Calu3 (cell line): ENCODE results near the gene SLC3A2. TPM values are rescaled to one million over a fixed set of nuclear protein-coding genes. Genes with fewer than 3 reads are reported as not detected.

Source experiments
- BruUV-seq: library from RNA; stranded (reverse); fragments of 400-500 nt; replicated peaks from 2 replicates; lab custom pipeline; 2021; lab: Mats Ljungman, UMichigan
- CTCF ChIA-PET: fragments of 300-600 bp; sonication (Branson Sonifier 250); formaldehyde crosslinking; loops from one replicate; lab custom pipeline; 2022; ENCODE audit warnings: antibody characterized with exemption; lab: Charles Lee
- DNase-seq: peaks from one replicate; pipeline ENCODE4 v3.0.0; 2022
- H3K27ac Mint-ChIP-seq: one replicate; pipeline ENCODE4 v1.8.0; 2022; ENCODE audit warnings: mixed read lengths; ENCODE audit not compliant: unreplicated experiment
- H3K27me3 Mint-ChIP-seq: one replicate; pipeline ENCODE4 v1.8.0; 2022; ENCODE audit warnings: mixed read lengths; ENCODE audit not compliant: unreplicated experiment
- H3K36me3 Mint-ChIP-seq: one replicate; pipeline ENCODE4 v1.8.0; 2022; ENCODE audit warnings: mild to moderate bottlenecking, moderate library complexity, mixed read lengths; ENCODE audit not compliant: insufficient read depth, unreplicated experiment
- H3K4me1 Mint-ChIP-seq: one replicate; pipeline ENCODE4 v1.8.0; 2022; ENCODE audit warnings: mild to moderate bottlenecking, low read depth, mixed read lengths; ENCODE audit not compliant: unreplicated experiment
- H3K4me3 Mint-ChIP-seq: one replicate; pipeline ENCODE4 v1.8.0; 2022; ENCODE audit warnings: mild to moderate bottlenecking, low read depth, moderate library complexity, mixed read lengths; ENCODE audit not compliant: unreplicated experiment
- H3K9me3 Mint-ChIP-seq: one replicate; pipeline ENCODE4 v1.8.0; 2022; ENCODE audit warnings: low read depth, mixed read lengths; ENCODE audit not compliant: unreplicated experiment
- intact Hi-C: fragments of 100-400 bp; cut with micrococcal nuclease; formaldehyde crosslinking; loops from one replicate; pipeline ENCODE4 v1.10.0; 2022; ENCODE audit not compliant: unreplicated experiment
- total RNA-seq: library from RNA; stranded (reverse); gene quantifications from 2 replicates; pipeline ENCODE4 v1.2.3, GENCODE V29; 2022
- TF ChIP-seq, protein P1 (sequence below): fragments of 200-600 bp; IDR thresholded peaks from one replicate; pipeline ENCODE4 v1.8.0; 2022; ENCODE audit warnings: antibody characterized with exemption; ENCODE audit not compliant: unreplicated experiment

SLC3A2 gene
- total RNA-seq, 1 experiment from 2014 or later = 444 TPM

DNA sequence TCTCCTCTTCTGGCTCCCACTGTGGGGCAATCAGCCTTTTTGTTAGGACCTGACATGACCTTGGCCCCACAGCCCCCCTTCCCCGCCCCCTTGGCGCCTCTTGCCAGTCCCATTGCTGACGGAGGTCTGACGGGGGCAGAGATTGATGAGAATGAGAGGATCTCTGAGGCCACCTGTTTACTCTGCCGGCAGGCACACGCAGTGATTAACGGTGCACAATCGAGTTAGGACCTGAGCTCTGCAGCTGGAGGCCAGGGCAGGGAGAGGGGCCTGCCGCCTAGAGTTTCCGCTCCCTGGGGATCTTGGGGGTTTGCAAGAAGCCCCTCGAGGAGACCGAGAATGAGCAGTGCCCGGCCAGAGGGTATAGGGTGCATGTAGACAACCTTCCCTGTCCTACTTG lies 47.3 kb downstream of the SLC3A2 start:
- Mint-ChIP-seq H3K27ac (no peak overlapping the region), H3K27me3 (peaks cover 92% of the 10 kb centered on the region), H3K4me3 (no peak overlapping the region), H3K9me3 (no peaks in the 10 kb centered on the region), H3K36me3 (no peaks in the 10 kb centered on the region), H3K4me1 (no peaks in the 10 kb centered on the region)
- CTCF ChIA-PET = no interaction called here
- intact Hi-C loops = no loop called here
- TF ChIP-seq, protein P1, sequence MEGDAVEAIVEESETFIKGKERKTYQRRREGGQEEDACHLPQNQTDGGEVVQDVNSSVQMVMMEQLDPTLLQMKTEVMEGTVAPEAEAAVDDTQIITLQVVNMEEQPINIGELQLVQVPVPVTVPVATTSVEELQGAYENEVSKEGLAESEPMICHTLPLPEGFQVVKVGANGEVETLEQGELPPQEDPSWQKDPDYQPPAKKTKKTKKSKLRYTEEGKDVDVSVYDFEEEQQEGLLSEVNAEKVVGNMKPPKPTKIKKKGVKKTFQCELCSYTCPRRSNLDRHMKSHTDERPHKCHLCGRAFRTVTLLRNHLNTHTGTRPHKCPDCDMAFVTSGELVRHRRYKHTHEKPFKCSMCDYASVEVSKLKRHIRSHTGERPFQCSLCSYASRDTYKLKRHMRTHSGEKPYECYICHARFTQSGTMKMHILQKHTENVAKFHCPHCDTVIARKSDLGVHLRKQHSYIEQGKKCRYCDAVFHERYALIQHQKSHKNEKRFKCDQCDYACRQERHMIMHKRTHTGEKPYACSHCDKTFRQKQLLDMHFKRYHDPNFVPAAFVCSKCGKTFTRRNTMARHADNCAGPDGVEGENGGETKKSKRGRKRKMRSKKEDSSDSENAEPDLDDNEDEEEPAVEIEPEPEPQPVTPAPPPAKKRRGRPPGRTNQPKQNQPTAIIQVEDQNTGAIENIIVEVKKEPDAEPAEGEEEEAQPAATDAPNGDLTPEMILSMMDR = no peak
- no peak for DNase-seq
- BruUV-seq = no TSS peak

DNA sequence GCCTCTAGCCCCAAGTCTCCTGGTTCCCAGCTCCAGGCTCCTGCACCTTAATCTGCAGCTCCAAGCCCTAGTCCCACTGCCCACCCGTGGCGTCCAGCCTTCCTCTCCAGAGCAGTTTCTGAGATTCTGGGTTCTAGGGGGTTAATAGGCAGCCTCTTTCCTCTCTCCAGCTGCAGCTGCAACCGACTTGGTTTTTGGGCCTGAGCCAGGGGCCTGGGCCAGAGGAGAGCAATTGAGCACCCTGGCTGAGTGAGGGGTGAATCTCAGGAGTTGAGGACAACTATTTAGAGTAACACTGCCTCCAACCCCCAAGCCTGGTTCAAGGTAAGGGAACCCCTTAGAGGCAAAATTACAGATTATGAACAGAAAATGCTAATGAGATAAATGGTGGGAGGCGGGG lies 49.5 kb downstream of the SLC3A2 start:
- Mint-ChIP-seq H3K9me3 (no peaks in the 10 kb centered on the region), H3K27me3 (peaks cover 72% of the 10 kb centered on the region), H3K4me3 (no peak overlapping the region), H3K4me1 (no peaks in the 10 kb centered on the region), H3K36me3 (no peaks in the 10 kb centered on the region), H3K27ac (no peak overlapping the region)
- BruUV-seq = no TSS peak
- CTCF ChIA-PET = no interaction called here
- intact Hi-C loops = no loop called here
- TF ChIP-seq, protein P1 = no peak
- DNase-seq = no peak

DNA sequence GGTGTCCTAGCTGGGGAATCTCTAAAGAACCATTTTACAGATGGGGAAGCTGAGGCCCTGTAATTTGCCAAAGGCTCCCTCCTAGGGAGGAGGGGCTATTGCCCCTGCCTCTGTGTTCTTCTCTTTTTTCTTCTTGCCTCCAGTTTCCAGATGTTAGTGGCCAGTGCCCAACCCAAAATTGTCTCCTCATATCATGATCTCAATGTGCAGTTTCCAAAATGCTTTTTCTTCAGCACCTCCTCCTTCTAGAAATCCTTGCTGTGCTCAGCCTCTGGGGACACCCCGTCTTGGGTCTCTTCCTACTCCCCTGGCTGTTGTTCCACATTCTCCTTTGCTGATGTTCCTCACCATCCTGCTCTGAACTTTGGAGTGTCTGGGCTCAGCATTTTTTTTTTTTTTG lies 50.0 kb downstream of the SLC3A2 start:
- no peak overlapping the region for H3K27ac Mint-ChIP-seq
- no peaks in the 10 kb centered on the region for H3K36me3 Mint-ChIP-seq
- no peak for DNase-seq
- H3K27me3 Mint-ChIP-seq = peaks cover 67% of the 10 kb centered on the region
- intact Hi-C loops = no loop called here
- TF ChIP-seq, protein P1 = no peak
- no peak overlapping the region for H3K4me3 Mint-ChIP-seq
- CTCF ChIA-PET = no interaction called here
- no peaks in the 10 kb centered on the region for H3K4me1 Mint-ChIP-seq
- no peaks in the 10 kb centered on the region for H3K9me3 Mint-ChIP-seq
- no TSS peak for BruUV-seq

DNA sequence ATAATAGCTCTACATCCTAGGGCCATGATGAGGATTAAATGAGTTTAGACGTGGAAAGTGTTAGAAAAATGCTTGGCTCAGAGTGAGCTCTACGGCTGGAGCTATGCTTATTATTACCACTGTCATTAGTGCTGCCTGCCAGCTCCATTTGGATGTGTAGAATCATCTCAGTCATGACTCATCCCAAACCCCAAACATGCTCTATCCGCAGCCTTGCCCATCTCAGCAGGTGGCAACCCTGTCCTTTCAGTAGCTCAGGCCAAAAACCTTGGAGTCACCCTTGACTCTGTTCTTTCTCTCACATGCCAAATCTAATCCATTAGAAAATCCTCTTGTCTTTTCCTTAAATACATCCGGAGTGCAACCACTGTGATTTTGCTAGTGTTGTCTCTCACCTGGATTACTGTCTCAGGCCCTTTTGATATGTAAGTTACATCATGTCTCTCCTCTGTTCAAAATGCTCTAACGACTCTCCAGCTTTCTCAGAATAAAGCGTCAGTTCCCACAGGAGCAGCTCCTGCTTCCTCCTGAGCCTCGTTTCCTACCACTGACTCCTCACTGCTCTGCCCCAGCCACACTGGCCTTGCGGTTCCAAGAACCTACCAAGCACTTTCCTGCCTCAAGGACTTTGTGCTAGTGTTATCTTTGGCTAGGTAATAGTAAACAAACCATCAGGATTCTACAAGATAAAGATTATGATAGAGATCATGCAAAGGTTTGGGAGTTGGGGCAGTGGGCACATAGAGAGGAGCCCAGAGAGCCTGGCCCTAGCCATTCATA lies 51.0 kb downstream of the SLC3A2 start:
- no peak for DNase-seq
- intact Hi-C loops = no loop called here
- H3K27ac Mint-ChIP-seq = no peak overlapping the region
- H3K27me3 Mint-ChIP-seq = peaks cover 58% of the 10 kb centered on the region
- no peaks in the 10 kb centered on the region for H3K36me3 Mint-ChIP-seq
- CTCF ChIA-PET = no interaction called here
- H3K4me1 Mint-ChIP-seq = no peaks in the 10 kb centered on the region
- TF ChIP-seq, protein P1 = no peak
- BruUV-seq = no TSS peak
- no peak overlapping the region for H3K4me3 Mint-ChIP-seq
- H3K9me3 Mint-ChIP-seq = no peaks in the 10 kb centered on the region
